Panc1 (cell line): ENCODE data around the gene FLACC1. TPM values are rescaled to one million over a fixed set of nuclear protein-coding genes. Genes with fewer than 3 reads are reported as not detected.

Source experiments
- ATAC-seq: fragments of 200-7000 bp; cut with Tn5 transposase; 2 replicates; pipeline ENCODE4 v1.9.1; 2020; ENCODE audit warnings: mild to moderate bottlenecking, moderate library complexity
- BruUV-seq: library from RNA; stranded (reverse); fragments of 400-500 nt; replicated peaks from 2 replicates; lab custom pipeline; 2021; lab: Mats Ljungman, UMichigan
- CTCF ChIA-PET: fragments of 300-600 bp; sonication (Branson Sonifier 250); formaldehyde crosslinking; loops from one replicate; lab custom pipeline; 2022; ENCODE audit warnings: antibody characterized with exemption; lab: Charles Lee
- POLR2A ChIA-PET: fragments of 300-600 bp; sonication (Branson Sonifier 250); formaldehyde crosslinking; loops from one replicate; lab custom pipeline; 2022; ENCODE audit warnings: antibody characterized with exemption; lab: Charles Lee
- DNase-seq: peaks from one replicate; pipeline ENCODE4 v3.0.0-alpha.2; 2010; ENCODE audit warnings: low read depth, low spot score
- H3K27ac ChIP-seq: 2 replicates; pipeline ENCODE4 v1.5.1; 2011; ENCODE audit warnings: mild to moderate bottlenecking, low read length, inconsistent platforms
- H3K27me3 ChIP-seq: fragments of 200-500 bp; sonication (Bioruptor generic); 2 replicates; pipeline ENCODE4 v1.6.0; 2014; ENCODE audit warnings: low read length, inconsistent platforms; ENCODE audit not compliant: control insufficient read depth, insufficient read depth
- H3K36me3 ChIP-seq: fragments of 200-500 bp; sonication (Bioruptor generic); 2 replicates; pipeline ENCODE4 v1.5.1; 2014; ENCODE audit warnings: inconsistent platforms, mild to moderate bottlenecking, low read length, moderate library complexity; ENCODE audit not compliant: control insufficient read depth, insufficient read depth
- H3K4me1 ChIP-seq: 2 replicates; pipeline ENCODE4 v1.5.1; 2011; ENCODE audit warnings: inconsistent platforms, mild to moderate bottlenecking, low read length, moderate library complexity; ENCODE audit not compliant: control insufficient read depth, insufficient read depth
- H3K4me3 ChIP-seq, 2 experiments: 2 replicates each; pipeline ENCODE4 v1.5.1; 2011 to 2012; ENCODE audit warnings: low read depth in 2 of 2, low read length in 2 of 2, mild to moderate bottlenecking in 2 of 2, inconsistent platforms in 1 of 2, moderate library complexity in 1 of 2
- H3K9me3 ChIP-seq: fragments of 200-500 bp; sonication (Bioruptor generic); 2 replicates; pipeline ENCODE4 v1.5.1; 2014; ENCODE audit warnings: low read depth, mild to moderate bottlenecking, inconsistent platforms, low read length, moderate library complexity; ENCODE audit not compliant: control insufficient read depth, insufficient read depth
- POLR2AphosphoS5 ChIP-seq: IDR thresholded peaks from 2 replicates; pipeline ENCODE4 v1.6.1; 2012; ENCODE audit warnings: mild to moderate bottlenecking, low read depth, low read length, moderate library complexity
- REST ChIP-seq, 2 experiments: IDR thresholded peaks; 2 replicates each; pipeline ENCODE4 v1.6.1; 2011 to 2012; ENCODE audit warnings: low read depth in 2 of 2, control low read depth in 1 of 2, low read length in 1 of 2, mild to moderate bottlenecking in 1 of 2, moderate library complexity in 1 of 2; ENCODE audit not compliant: insufficient read depth in 1 of 2
- SIN3A ChIP-seq: IDR thresholded peaks from 2 replicates; pipeline ENCODE4 v1.6.1; 2012; ENCODE audit warnings: low read depth, mild to moderate bottlenecking, low read length, moderate library complexity, borderline replicate concordance; ENCODE audit not compliant: insufficient read depth
- TCF7L2 ChIP-seq: IDR thresholded peaks from 2 replicates; pipeline ENCODE4 v1.6.1; 2011; ENCODE audit warnings: mild to moderate bottlenecking, low read depth, low read length, inconsistent platforms
- in situ Hi-C: cut with HindIII; loops from 2 replicates; pipeline ENCODE4 v1.10.0; 2016; ENCODE audit warnings: low sequenced_read_pairs, low pct_unique_long_range_greater_than_20kb
- intact Hi-C: fragments of 100-400 bp; cut with micrococcal nuclease; formaldehyde crosslinking; loops from one replicate; pipeline ENCODE4 v1.10.0; 2022; ENCODE audit not compliant: unreplicated experiment
- total RNA-seq: library from RNA; stranded (reverse); gene quantifications from one replicate; pipeline ENCODE4 v1.2.1, GENCODE V29; 2021; ENCODE audit not compliant: unreplicated experiment
- TF ChIP-seq, protein P1 (sequence below): fragments of 450-650 bp; IDR thresholded peaks from 2 replicates; pipeline ENCODE4 v1.5.1; 2017; ENCODE audit warnings: mild to moderate bottlenecking

Gene FLACC1
- total RNA-seq, 1 experiment from 2014 or later: 0.39 TPM

- TF ChIP-seq TCF7L2 (no peak), REST (IDR thresholded peaks at IDR 0.05; ENCODE audit: insufficient read depth in 1 of 2, low read depth in 2 of 2, low read length in 1 of 2) (no peak), SIN3A (no peak), POLR2AphosphoS5 (no peak)
- TF ChIP-seq, protein P1, sequence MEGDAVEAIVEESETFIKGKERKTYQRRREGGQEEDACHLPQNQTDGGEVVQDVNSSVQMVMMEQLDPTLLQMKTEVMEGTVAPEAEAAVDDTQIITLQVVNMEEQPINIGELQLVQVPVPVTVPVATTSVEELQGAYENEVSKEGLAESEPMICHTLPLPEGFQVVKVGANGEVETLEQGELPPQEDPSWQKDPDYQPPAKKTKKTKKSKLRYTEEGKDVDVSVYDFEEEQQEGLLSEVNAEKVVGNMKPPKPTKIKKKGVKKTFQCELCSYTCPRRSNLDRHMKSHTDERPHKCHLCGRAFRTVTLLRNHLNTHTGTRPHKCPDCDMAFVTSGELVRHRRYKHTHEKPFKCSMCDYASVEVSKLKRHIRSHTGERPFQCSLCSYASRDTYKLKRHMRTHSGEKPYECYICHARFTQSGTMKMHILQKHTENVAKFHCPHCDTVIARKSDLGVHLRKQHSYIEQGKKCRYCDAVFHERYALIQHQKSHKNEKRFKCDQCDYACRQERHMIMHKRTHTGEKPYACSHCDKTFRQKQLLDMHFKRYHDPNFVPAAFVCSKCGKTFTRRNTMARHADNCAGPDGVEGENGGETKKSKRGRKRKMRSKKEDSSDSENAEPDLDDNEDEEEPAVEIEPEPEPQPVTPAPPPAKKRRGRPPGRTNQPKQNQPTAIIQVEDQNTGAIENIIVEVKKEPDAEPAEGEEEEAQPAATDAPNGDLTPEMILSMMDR: no peak
- Histone ChIP-seq H3K27me3 (no peaks in the 10 kb centered on the region), H3K36me3 (no peaks in the 10 kb centered on the region; the same call in 1 of the 2 replicates), H3K4me3 (no peak overlapping the region), H3K4me1 (peaks cover 17% of the 10 kb centered on the region), H3K9me3 (no peaks in the 10 kb centered on the region), H3K27ac (no peak overlapping the region)
- POLR2A ChIA-PET: no interaction called here
- intact Hi-C loops: no loop called here
- no TSS peak for BruUV-seq
- in situ Hi-C loops: no loop called here
- DNase-seq: no peak
- CTCF ChIA-PET: no interaction called here
- ATAC-seq: no peak
Measured at GRCh38 chr2:201266629-201267028, 90.5 kb downstream of the FLACC1 start.

DNA sequence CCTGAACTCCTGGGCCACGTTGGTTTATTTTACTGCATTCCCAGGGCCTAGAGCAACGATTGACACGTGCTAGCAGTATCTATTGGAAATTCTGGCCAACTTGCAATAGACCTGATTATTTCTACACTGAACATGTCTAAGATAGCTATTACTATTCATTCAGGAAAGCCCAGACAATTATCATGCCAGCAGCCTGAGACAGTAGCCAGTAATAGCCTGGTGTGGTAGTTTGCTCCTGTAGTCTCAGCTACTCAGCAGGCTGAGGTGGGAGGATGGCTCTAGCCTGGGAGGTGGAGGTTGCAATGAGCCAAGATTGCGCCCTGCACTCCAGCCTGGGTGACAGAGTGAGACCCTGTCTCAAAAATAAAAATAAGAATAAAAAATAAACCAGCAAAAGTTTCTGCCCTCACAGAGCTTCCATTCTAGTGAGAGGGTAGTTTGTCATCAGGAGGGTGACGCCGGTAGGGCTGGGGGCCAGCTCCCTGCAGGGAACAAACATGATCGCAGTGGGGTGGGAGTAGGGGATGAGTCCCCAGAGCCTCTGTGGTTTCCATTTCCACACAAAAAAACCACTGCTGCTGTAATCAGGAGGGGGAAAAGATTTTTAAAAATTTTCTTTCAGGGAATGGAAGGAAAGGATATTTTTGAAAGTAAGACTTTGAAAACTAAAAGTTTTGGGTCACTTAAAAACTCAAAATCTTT is 92.5 kb downstream of the FLACC1 start:
- H3K27me3 ChIP-seq: no peaks in the 10 kb centered on the region
- no peak for TF ChIP-seq SIN3A
- TF ChIP-seq POLR2AphosphoS5: no peak
- TF ChIP-seq, protein P1: no peak
- no peak for TF ChIP-seq TCF7L2
- no peak for TF ChIP-seq REST (IDR thresholded peaks at IDR 0.05; ENCODE audit: insufficient read depth in 1 of 2, low read depth in 2 of 2, low read length in 1 of 2)
- in situ Hi-C loops (no loop called here), intact Hi-C loops (no loop called here)
- H3K9me3 ChIP-seq: no peaks in the 10 kb centered on the region
- ATAC-seq (no peak), DNase-seq (no peak)
- no peak overlapping the region for H3K27ac ChIP-seq
- no peaks in the 10 kb centered on the region; the same call in 1 of the 2 replicates for H3K36me3 ChIP-seq
- no peak overlapping the region for H3K4me3 ChIP-seq
- BruUV-seq: no TSS peak
- ChIA-PET POLR2A (no interaction called here), CTCF (no interaction called here)
- H3K4me1 ChIP-seq: peaks cover 30% of the 10 kb centered on the region
